Kidney (tissue), 14 donors: ENCODE data around the gene LEFTY2. TPM values are rescaled to one million over a fixed set of nuclear protein-coding genes. Genes with fewer than 3 reads are reported as not detected.

Experiments used
- DNase-seq, 5 donors: peaks; one replicate each; pipeline ENCODE4 v3.0.0-alpha.2; 2013 to 2020
- FAIRE-seq: peaks from 2 replicates; lab custom pipeline; 2012; peaks lifted over from hg19 to GRCh38; lab: Jason Lieb, UNC
- H3K27ac ChIP-seq, 2 donors: one replicate each; pipeline ENCODE4 v1.7.0; 2013; ENCODE audit warnings: low read depth in 2 of 2, low read length in 2 of 2, inconsistent platforms in 1 of 2
- H3K27me3 ChIP-seq: one replicate; pipeline ENCODE4 v1.7.1; 2013; ENCODE audit warnings: low read length, inconsistent platforms; ENCODE audit not compliant: control insufficient read depth, insufficient read depth
- H3K36me3 ChIP-seq, 3 donors: one replicate each; pipeline versions ENCODE4 v1.7.0 to v1.7.1; 2013; ENCODE audit warnings: low read length in 3 of 3, control low read depth in 1 of 3, inconsistent platforms in 1 of 3; ENCODE audit not compliant: insufficient read depth in 3 of 3, control insufficient read depth in 2 of 3
- H3K4me1 ChIP-seq, 3 donors: one replicate each; pipeline versions ENCODE4 v1.7.0 to v1.7.1; 2013; ENCODE audit warnings: low read length in 3 of 3, inconsistent platforms in 1 of 3, low read depth in 1 of 3; ENCODE audit not compliant: control insufficient read depth in 2 of 3, insufficient read depth in 2 of 3
- H3K4me3 ChIP-seq, 3 donors: one replicate each; pipeline versions ENCODE4 v1.7.0 to v1.8.1; 2013; ENCODE audit warnings: low read length in 3 of 3, control low read depth in 1 of 3, inconsistent platforms in 1 of 3
- H3K9ac ChIP-seq, 3 donors: one replicate each; pipeline versions ENCODE4 v1.7.0 to v1.7.1; 2013; ENCODE audit warnings: low read length in 3 of 3, control low read depth in 1 of 3, inconsistent platforms in 1 of 3
- H3K9me3 ChIP-seq, 3 donors: one replicate each; pipeline versions ENCODE4 v1.7.0 to v1.7.1; 2013; ENCODE audit warnings: low read length in 3 of 3, control low read depth in 1 of 3, inconsistent platforms in 1 of 3; ENCODE audit not compliant: control insufficient read depth in 2 of 3, insufficient read depth in 1 of 3
- CTCF ChIP-seq: IDR thresholded peaks from 3 replicates; pipeline ENCODE4 v1.5.1; 2012; ENCODE audit warnings: mild to moderate bottlenecking, moderate library complexity, borderline replicate concordance; ENCODE audit not compliant: insufficient read depth; ENCODE audit errors: extremely low read depth
- intact Hi-C: fragments of 100-400 bp; cut with DNase I; formaldehyde crosslinking; loops from one replicate; pipeline ENCODE4 v1.11.1; 2022
- polyA plus RNA-seq: library from polyadenylated mRNA; stranded (reverse); fragments of 350-450 nt; fragmentation: Illumina TruSeq; extraction: RNeasy Lipid Tissue Mini Kit (QIAGEN cat#74804); gene quantifications from one replicate; pipeline ENCODE4 v1.2.3, GENCODE V29; 2014; ENCODE audit warnings: low read depth, low replicate concordance; ENCODE audit not compliant: insufficient read depth
- total RNA-seq: library from RNA; stranded (reverse); fragmentation: NEBNext Ultra II Directional; extraction: Animal tissue kit (Norgen Biotek cat#: 25700); gene quantifications from one replicate; pipeline ENCODE4 v1.2.1, GENCODE V29; 2021
- donor health status: control.
- donor health status: control.
- donor health status: control.
- donor health status: control.
- donor health status: control.
- donor health status: DM: yes; HTN: yes; CAD: no.
- donor health status: Normal renal cell carcinoma (clear cell type).

Gene LEFTY2
- total and polyA plus RNA-seq, 2 donors from 2014 or later, result 0.13 to 0.28 TPM

GRCh38 chr1:225909477-225909876 is 31.5 kb downstream of the LEFTY2 start:
- intact Hi-C loops, result no loop called here

GRCh38 chr1:225908773-225909172 is 32.2 kb downstream of the LEFTY2 start:
- no peaks in the 10 kb centered on the region for H3K36me3 ChIP-seq
- intact Hi-C loops, result no loop called here
- FAIRE-seq (no peak), DNase-seq (peak in 1 of 5 donors; percentile 7)
- no peak overlapping the region for H3K27ac ChIP-seq
- H3K9ac ChIP-seq, result no peak overlapping the region
- H3K4me1 ChIP-seq, result peaks cover 0 to 3% (median 0%) of the 10 kb centered on the region in 3 donors
- no peaks in the 10 kb centered on the region for H3K27me3 ChIP-seq
- H3K4me3 ChIP-seq, result no peak overlapping the region
- no peaks in the 10 kb centered on the region for H3K9me3 ChIP-seq
- no peak for TF ChIP-seq CTCF

More at GRCh38 chr1:225909477-225909876, 31.5 kb downstream of the LEFTY2 start:
- TF ChIP-seq CTCF, result no peak
- Histone ChIP-seq H3K9ac (no peak overlapping the region), H3K4me1 (peaks cover 0 to 3% (median 0%) of the 10 kb centered on the region in 3 donors), H3K9me3 (no peaks in the 10 kb centered on the region), H3K4me3 (no peak overlapping the region), H3K27ac (no peak overlapping the region), H3K27me3 (no peaks in the 10 kb centered on the region), H3K36me3 (no peaks in the 10 kb centered on the region)
- FAIRE-seq (no peak), DNase-seq (peak in 1 of 5 donors; percentile 19)

- no peak overlapping the region for H3K4me3 ChIP-seq
- peaks cover 0 to 3% (median 0%) of the 10 kb centered on the region in 3 donors for H3K4me1 ChIP-seq
- TF ChIP-seq CTCF, result no peak
- intact Hi-C loops, result no loop called here
- H3K27ac ChIP-seq, result no peak overlapping the region
- DNase-seq (peak in 1 of 5 donors; percentile 20), FAIRE-seq (no peak)
- H3K27me3 ChIP-seq, result no peaks in the 10 kb centered on the region
- no peak overlapping the region for H3K9ac ChIP-seq
- no peaks in the 10 kb centered on the region for H3K9me3 ChIP-seq
- no peaks in the 10 kb centered on the region for H3K36me3 ChIP-seq
Observed at GRCh38 chr1:225908013-225908640, 32.9 kb downstream of the LEFTY2 start.
